NB4 (cell line): ENCODE results near the gene SNRNP200.

ENCODE experiments used
- CTCF ChIP-seq: IDR thresholded peaks from one replicate; pipeline ENCODE4 v1.5.1; 2012; ENCODE audit warnings: low read depth, low read length
- MYC ChIP-seq: IDR thresholded peaks from 2 replicates; pipeline ENCODE4 v1.6.1; 2011; ENCODE audit warnings: low read depth, low read length
- POLR2A ChIP-seq: IDR thresholded peaks from 2 replicates; pipeline ENCODE4 v1.6.1; 2011; ENCODE audit warnings: mild to moderate bottlenecking; ENCODE audit not compliant: insufficient read length; ENCODE audit errors: extremely low read depth

GRCh38 chr2:96315005-96315399 is 9.7 kb upstream of the SNRNP200 start:
- no peak for TF ChIP-seq CTCF
- TF ChIP-seq MYC = no peak
- TF ChIP-seq POLR2A = no peak
